Parathyroid adenoma (tissue), 2 donors: ENCODE measurements around the gene POLR1G.
"Not testable (repeated sequence)": the region's sequence is repeated elsewhere in the genome, so short reads cannot be mapped to it uniquely, and the experiment has no call there.

ENCODE experiments used
- H2AFZ ChIP-seq: fragments of 300-600 bp; sonication (generic); one replicate; pipeline ENCODE4 v1.7.0; 2017; ENCODE audit warnings: antibody characterized with exemption, mild to moderate bottlenecking
- H3K27ac ChIP-seq: fragments of 300-600 bp; sonication (generic); one replicate; pipeline ENCODE4 v1.7.0; 2017
- H3K27me3 ChIP-seq: fragments of 300-600 bp; sonication (generic); one replicate; pipeline ENCODE4 v1.7.0; 2017; ENCODE audit warnings: low read length; ENCODE audit not compliant: control insufficient read depth, insufficient read depth
- H3K36me3 ChIP-seq: fragments of 300-600 bp; sonication (generic); one replicate; pipeline ENCODE4 v1.7.0; 2017; ENCODE audit warnings: low read length; ENCODE audit not compliant: control insufficient read depth, insufficient read depth
- H3K4me1 ChIP-seq: fragments of 300-600 bp; sonication (generic); one replicate; pipeline ENCODE4 v1.7.0; 2017; ENCODE audit warnings: control low read depth
- H3K4me2 ChIP-seq: fragments of 300-600 bp; sonication (generic); one replicate; pipeline ENCODE4 v1.7.0; 2017; ENCODE audit warnings: low read length
- H3K4me3 ChIP-seq: fragments of 300-600 bp; sonication (generic); one replicate; pipeline ENCODE4 v1.7.0; 2017; ENCODE audit warnings: low read depth, low read length
- H3K79me2 ChIP-seq: fragments of 300-600 bp; sonication (generic); one replicate; pipeline ENCODE4 v1.7.0; 2017; ENCODE audit warnings: control low read depth
- H3K9ac ChIP-seq: fragments of 300-600 bp; sonication (generic); one replicate; pipeline ENCODE4 v1.7.0; 2017; ENCODE audit warnings: mild to moderate bottlenecking
- H3K9me3 ChIP-seq: fragments of 300-600 bp; sonication (generic); one replicate; pipeline ENCODE4 v1.7.0; 2017; ENCODE audit warnings: low read length; ENCODE audit not compliant: control insufficient read depth
- CTCF ChIP-seq: fragments of 300-600 bp; sonication (generic); IDR thresholded peaks from one replicate; pipeline ENCODE4 v1.7.0; 2017; ENCODE audit warnings: antibody characterized with exemption, mild to moderate bottlenecking
- donor health status: primary hyperparathyroidism.

Gene POLR1G

DNA sequence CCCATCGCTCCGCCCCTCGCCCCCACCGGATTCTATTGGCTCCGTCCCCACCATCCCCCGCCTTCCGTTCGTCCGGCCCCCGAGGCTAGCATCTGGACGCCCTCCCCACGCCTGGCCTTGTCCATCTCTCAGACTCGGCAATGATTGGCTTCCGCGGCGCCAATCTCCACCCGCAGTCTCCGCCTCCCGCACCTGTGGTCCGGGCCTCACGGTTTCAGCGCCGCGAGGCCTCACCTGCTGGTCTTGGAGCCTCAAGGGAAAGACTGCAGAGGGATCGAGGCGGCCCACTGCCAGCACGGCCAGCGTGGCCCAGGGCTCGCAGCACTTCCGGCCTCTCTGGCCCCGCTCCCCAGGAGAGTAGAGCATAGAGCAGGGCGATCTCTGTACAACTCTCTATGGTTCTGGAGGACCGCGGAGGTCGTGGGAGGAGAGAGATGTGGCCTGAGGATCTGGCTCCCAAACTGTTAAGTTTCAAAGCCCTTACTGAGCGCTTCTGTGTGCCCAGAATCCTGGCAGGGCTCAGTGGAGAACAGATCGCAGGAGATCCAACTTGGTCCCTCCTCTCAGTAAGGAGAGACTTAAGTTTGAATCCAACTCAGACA is 17.2 kb downstream of the POLR1G start, which contains the start of gene ERCC1:
TSS of gene ERCC1 (minus strand) at position 329 of the 602 bp plus-strand sequence. CDS start 543 bp downstream, outside the sequence.
- H3K27me3 ChIP-seq = no peaks in the 10 kb centered on the region
- H2AFZ ChIP-seq = peak within 1 kb of the TSS; percentile 85
- no peaks in the 10 kb centered on the region for H3K9me3 ChIP-seq
- H3K27ac ChIP-seq = peak within 1 kb of the TSS; percentile 84
- TF ChIP-seq CTCF = no peak
- no peak within 1 kb of the TSS for H3K9ac ChIP-seq
- H3K4me2 ChIP-seq = peak within 1 kb of the TSS; percentile 99
- H3K79me2 ChIP-seq = no peaks in the 10 kb centered on the region
- H3K36me3 ChIP-seq = no peaks in the 10 kb centered on the region
- peak within 1 kb of the TSS; percentile 74 for H3K4me3 ChIP-seq
- H3K4me1 ChIP-seq = peaks cover 7% of the 10 kb centered on the region

GRCh38 chr19:45424191-45425058 is 18.0 kb downstream of the POLR1G start:
- no peaks in the 10 kb centered on the region for H3K9me3 ChIP-seq
- no peak overlapping the region for H3K9ac ChIP-seq
- H3K79me2 ChIP-seq = no peaks in the 10 kb centered on the region
- peak overlapping the region; percentile 84 for H3K27ac ChIP-seq
- peaks cover 7% of the 10 kb centered on the region for H3K4me1 ChIP-seq
- TF ChIP-seq CTCF = no peak
- H2AFZ ChIP-seq = peak overlapping the region; percentile 85
- H3K4me3 ChIP-seq = peak overlapping the region; percentile 74
- H3K36me3 ChIP-seq = no peaks in the 10 kb centered on the region
- peak overlapping the region; percentile 99 for H3K4me2 ChIP-seq
- H3K27me3 ChIP-seq = no peaks in the 10 kb centered on the region

GRCh38 chr19:45428384-45429231 is 22.2 kb downstream of the POLR1G start:
- peak overlapping the region; percentile 19 for H3K27ac ChIP-seq

GRCh38 chr19:45429896-45430295 is 23.5 kb downstream of the POLR1G start:
- not testable (repeated sequence) for H3K36me3 ChIP-seq, H3K4me3 ChIP-seq, H3K79me2 ChIP-seq, H3K4me1 ChIP-seq, H3K9me3 ChIP-seq, H3K9ac ChIP-seq, H3K27me3 ChIP-seq, H2AFZ ChIP-seq, H3K4me2 ChIP-seq, H3K27ac ChIP-seq

More at GRCh38 chr19:45428384-45429231, 22.2 kb downstream of the POLR1G start:
- Histone ChIP-seq H3K9me3 (no peaks in the 10 kb centered on the region), H3K36me3 (no peaks in the 10 kb centered on the region), H3K27me3 (no peaks in the 10 kb centered on the region), H3K4me2 (peak overlapping the region; percentile 84), H3K79me2 (no peaks in the 10 kb centered on the region), H3K4me1 (peaks cover 7% of the 10 kb centered on the region), H3K9ac (peak overlapping the region; percentile 14), H3K4me3 (peak overlapping the region; percentile 49), H2AFZ (peak overlapping the region; percentile 95)
- TF ChIP-seq CTCF = peak; percentile 52

- not testable (repeated sequence) for H3K36me3 ChIP-seq, H3K4me2 ChIP-seq, H3K27me3 ChIP-seq, H3K4me3 ChIP-seq, H2AFZ ChIP-seq, H3K9me3 ChIP-seq, H3K27ac ChIP-seq, H3K4me1 ChIP-seq, H3K9ac ChIP-seq, H3K79me2 ChIP-seq
Observed at GRCh38 chr19:45431008-45431407, 24.6 kb downstream of the POLR1G start.

DNA sequence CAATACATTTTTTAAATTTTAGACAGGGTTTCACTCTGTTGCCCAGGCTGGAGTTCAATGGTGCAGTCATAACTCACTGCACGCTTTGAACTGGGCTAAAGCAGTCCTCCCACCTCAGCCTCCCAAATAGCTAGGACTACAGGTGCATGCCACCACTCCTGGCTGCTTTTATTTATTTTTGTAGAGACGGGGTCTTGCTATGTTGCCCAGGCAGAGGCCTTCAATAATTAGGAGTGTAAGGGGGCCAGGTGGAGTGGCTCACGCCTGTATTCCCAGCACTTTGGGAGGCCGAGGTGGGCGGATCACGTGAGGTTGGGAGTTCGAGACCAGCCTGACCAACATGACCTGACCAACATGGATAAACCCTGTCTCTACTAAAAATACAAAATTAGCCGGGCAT is 26.1 kb downstream of the POLR1G start:
- H3K9me3 ChIP-seq, H3K9ac ChIP-seq, H3K79me2 ChIP-seq, H3K27me3 ChIP-seq, H3K4me3 ChIP-seq, H3K4me1 ChIP-seq, H3K27ac ChIP-seq, H2AFZ ChIP-seq, H3K4me2 ChIP-seq, H3K36me3 ChIP-seq: not testable (repeated sequence)
